Gastrocnemius medialis (tissue), 4 donors: Measurements from ENCODE around the gene PPP1R13L.

Source experiments
- CTCF ChIP-seq, 5 experiments: fragments of 450-650 bp in 3 of 5; fragments of 200-600 bp in 2 of 5; sonication (generic) in 2 of 5; IDR thresholded peaks in 4 of 5; conservative IDR thresholded peaks in 1 of 5; 1 replicate in 4 of 5; 2 replicates in 1 of 5; pipeline ENCODE4 v1.5.1; 2016 to 2019; ENCODE audit warnings: antibody characterized with exemption in 5 of 5, mild to moderate bottlenecking in 3 of 5, moderate library complexity in 3 of 5
- POLR2A ChIP-seq, 2 donors: fragments of 450-650 bp; IDR thresholded peaks; one replicate each; pipeline ENCODE4 v1.6.1; 2017; ENCODE audit warnings: antibody characterized with exemption in 2 of 2, mild to moderate bottlenecking in 2 of 2, moderate library complexity in 2 of 2

DNA sequence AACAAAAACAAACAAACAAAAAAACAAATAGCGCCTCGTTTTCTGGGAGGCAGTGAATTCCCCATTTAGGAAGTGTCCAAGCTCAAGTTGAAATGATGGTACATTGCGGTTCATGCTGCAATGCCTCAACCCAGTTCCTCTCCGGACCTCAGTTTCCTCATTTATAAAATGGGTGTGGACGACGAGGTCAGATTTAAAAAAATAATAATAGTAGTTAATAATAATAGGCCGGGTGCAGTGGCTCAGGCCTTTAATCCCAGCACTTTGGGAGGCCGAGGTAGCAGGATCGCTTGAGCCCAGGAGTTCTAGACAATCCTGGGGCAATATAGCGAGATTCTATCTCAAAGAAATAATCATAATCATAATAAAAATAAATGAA, 34.3 kb upstream of the PPP1R13L start:
- TF ChIP-seq CTCF (IDR thresholded peaks at IDR 0.05 in 4 of 5, conservative IDR thresholded peaks at IDR 0.05 in 1 of 5) (no peak), POLR2A (IDR thresholded peaks at IDR 0.05) (no peak)
